Activated naive CD4-positive, alpha-beta T cell treated with Interleukin-2 at 50 U/mL for 16 hours (primary cell): ENCODE results near the gene TMEM63B.
A peak's percentile ranks its signal among the peaks of the same experiment; 100 is the strongest.
"Not testable (repeated sequence)": the region's sequence is repeated elsewhere in the genome, so short reads cannot be mapped to it uniquely, and the experiment has no call there.

Source experiments
- DNase-seq: peaks from one replicate; pipeline ENCODE4 v3.0.0-alpha.2; 2020

TMEM63B gene

DNA sequence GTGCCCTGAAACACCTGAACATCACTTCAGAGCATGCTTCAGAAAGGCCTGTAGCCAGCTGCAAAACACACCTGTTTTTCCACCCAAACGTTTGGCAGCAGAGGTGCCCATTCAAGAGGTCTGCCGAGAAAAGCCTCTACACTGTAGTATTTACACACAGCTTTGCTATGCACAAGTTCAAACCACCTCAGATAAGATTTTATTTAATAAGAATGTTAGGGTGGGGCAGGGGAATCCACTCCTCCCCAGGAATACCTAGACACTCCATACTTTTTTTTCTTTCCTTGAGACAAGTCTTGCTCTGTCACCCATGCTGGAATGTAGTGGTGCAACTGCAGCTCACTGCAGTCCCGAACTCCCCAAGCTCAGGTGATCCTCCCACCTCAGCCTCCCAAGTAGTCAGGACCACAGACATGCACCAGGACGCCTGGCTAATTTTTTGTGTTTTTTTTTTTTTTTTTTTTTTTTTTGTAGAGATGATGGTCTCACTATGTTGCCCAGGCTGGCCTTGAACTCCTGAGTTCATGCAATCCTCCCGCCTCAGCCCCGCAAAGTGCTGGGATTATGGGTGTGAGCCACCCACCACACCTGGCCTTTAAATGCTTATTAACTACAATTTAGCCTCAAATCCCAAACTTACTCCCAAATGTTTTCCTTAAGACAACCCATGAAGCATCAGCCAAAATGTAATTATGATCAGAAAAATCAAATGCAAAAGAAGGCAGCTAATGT lies 9.8 kb upstream of the TMEM63B start:
- no peak for DNase-seq

DNA sequence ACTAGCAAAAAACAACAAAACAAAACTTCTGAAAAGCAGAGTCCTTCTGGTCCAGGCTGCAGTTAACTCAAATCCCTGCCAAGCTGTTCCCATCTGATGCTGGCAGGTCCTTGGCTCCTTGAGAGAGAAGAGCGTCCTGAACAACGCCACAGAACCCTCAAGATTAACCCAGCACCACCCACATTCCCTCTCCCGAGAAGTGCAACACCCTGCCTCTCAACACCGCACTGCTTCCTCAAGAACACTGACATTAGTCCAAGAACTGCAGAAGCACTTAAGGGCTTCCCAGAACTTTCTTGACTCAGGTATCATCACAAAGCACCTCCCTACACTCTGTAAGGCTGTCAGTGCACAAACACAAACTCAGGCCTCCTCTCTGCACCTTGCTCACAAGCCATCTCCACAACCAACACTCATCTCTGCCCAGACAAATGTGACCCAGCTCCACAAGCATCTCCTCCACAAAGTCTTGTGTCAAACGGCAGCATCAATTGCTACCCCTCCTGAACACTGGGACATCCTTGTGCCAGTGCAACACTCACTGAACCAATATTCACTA lies 7.6 kb upstream of the TMEM63B start:
- no peak for DNase-seq

DNA sequence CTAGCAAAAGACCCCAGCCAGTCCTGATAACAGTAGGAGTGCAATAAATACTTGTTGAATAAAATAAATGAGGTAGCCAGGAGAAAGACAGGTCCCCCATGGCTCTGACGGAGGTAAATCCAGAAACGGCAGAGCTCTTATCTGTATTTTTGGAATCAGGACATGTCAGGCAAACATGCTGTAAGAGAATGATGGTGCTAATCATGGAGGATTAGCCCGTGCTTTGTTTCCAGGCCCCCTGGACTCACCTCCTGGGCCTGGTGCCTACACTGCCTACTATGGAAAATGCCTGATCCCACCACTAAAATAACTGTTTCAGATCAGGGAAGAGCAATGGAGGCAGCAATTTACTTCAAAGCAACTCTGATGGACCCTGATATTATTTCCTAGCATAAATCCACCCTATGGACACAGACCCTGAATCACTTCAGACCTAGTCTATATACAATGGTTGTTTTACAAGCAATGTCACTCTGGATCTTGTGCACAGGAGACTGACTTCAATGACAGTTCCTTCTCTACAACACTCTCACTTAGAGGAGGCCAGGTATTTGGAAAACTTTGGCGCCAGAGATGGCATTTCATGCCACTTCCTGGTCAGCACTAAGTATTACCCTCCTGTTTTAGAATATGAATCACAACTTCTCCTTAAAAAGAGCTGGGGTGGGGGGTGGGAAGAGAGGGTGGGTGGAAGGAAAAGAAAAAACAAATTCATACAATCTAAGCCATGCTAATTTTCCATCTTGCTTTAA lies 6.5 kb upstream of the TMEM63B start:
- no peak for DNase-seq

DNA sequence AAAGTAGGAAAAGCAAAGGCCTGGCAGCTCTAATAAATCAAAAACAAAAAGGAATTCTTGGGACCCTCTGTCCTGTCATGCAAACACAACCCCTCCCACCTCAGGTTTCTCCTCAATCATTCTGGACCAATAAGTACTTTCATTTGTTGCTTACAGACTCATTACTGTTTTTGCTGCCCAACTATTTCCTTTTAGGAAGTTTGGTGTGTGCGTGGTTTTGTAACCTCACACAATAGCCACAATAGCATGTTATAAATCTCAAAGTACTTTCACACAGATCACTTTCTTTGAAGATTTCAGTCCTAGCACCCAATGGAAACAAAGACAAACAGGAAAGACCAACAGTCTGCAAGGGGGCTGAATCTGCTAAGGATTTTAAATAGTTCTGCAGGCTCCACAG lies 4.6 kb upstream of the TMEM63B start:
- no peak for DNase-seq

DNA sequence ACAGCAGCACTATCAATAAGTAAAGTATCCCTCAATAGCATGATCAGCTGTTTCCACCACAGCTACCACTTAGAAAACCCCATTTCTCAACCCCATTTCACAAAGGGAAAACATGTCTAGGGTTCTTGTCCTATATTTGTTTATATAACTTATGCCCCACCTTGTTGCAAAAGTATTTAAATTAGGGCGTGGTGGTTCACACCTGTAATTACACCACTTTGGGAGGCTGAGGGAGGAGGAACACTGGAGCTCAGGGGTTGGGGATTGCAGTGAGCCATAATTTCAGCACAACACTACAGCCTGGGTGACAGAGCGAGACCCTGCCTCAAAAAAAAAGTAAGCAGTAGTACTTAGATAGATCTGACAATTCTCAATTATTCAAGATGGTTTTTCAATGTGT lies 3.8 kb upstream of the TMEM63B start:
- no peak for DNase-seq

DNA sequence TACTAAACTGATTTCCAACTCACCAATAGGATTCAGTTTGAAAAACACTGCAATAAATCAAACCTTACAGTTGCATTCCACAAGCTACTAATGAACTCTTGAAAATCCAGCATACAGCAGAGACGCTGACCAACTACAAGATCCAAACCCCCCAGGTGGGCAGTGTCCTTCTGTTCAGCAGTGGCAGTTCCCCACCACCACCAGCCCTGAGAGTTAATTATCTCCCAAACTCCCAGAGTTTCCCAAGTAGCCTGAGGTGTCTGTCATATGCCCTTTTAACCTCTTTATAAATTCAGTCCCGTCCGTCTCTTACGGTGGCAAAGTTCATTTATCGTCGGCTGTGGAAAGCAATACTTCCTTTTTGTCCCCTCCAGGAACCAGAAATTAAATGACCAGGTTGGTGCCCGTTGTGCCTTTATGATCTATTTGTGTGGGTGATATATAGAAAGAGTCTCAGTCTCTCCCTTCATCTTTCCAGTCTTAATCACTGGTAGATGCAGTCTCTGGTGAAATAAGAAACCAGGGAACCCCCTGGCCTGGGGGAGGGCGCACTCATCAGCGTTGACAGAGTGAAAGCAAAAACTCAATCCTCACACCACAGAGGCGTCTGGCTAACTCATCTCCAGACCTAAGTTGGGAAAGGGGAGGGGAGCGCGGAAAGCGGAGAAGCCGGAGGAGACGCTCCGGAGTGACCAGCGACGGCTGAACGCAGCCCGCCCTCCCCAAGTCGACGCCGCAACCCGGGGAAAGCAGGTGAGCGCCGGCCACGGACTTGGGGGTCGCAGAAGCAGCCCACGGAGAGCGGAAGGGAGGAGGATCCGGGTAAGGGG lies 819 bp upstream of the TMEM63B start:
- DNase-seq: peak; percentile 89

DNA sequence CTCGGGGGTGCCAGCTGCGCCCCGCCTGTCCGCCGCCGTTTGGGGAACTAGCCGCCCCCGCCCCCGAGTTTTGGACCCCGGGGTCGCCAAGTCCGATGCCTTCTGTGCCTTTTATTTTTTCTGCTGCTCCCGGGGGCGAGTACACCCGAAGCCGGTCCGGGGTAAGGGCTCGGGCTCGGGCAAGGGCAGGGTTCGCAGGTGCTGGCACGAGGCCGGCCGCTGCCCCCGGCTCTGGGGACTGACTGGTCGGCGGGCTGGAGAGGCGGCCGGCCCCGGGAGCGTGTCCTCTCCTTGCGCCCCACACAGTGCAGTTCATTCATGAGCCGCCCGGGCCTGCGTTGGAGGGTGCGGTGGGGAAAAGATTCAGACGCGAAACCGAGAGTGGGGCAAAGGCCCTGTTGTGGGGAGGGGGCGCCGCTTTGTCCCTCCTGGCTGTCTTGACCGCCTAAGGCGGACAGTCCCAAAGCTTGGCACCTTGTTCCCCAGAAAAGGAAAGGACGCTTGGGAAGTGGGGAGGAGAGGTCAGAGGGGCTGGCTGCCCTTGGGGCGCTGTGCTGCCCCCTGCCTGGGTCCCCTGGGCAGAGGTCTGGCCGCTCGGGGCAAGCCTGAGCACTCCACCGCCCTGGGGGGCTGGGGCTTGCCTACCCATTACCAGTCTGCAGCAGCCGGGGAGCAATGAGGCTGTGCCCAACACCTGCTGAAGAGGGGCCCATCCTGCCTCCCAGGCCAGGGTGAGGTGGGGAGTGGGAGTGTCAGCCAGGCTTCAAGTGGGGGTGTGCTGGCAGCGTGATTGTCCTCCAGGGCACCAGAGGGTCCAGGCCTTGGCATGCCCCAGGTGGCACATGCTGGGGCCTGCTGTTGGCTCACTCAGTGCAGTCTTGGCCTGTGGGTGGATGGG lies 915 bp downstream of the TMEM63B start:
- DNase-seq: peak; percentile 18

DNA sequence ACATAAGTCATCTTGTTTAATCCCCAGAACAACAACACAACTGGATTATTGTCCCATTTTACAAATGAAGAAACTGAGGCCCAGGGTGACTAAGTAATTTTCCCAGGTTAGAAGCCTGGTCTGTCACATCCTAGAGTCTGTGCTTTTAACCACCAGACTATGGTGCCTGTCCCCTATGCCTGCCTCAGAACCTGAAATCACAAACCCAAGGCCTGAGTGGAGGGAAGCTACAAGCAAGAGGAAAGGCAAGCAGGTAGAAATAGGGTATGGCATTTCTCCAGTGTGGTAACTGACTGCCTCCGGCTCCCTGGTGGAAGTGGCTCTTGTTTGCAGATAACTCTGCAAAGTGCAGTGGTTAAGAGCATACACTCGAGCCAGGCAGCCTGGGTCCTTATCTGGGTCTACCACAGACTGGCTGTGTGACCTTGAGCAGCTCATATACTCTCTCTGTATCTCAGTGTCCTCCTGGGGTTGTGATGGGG lies 2.5 kb downstream of the TMEM63B start:
- no peak for DNase-seq

DNA sequence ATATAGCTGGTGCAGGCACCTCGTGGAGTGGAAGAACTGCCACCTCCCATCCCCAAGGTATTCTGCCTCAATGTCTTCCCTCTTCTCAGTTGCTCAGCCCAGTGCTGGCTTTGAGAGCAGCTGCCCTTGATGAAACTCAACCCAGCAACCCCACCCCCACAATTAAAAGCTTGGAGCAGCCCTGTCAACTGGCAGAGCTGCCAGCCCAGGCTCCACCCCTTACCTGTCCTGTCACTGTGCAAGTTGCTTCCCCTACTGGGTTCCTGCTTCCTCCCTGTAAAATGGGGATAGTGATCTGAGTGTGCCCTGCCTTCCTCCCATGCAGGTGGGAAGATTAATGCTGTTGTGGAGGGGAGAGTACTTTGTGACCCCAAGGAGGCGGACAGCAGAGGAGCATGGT lies 4.5 kb downstream of the TMEM63B start:
- no peak for DNase-seq

DNA sequence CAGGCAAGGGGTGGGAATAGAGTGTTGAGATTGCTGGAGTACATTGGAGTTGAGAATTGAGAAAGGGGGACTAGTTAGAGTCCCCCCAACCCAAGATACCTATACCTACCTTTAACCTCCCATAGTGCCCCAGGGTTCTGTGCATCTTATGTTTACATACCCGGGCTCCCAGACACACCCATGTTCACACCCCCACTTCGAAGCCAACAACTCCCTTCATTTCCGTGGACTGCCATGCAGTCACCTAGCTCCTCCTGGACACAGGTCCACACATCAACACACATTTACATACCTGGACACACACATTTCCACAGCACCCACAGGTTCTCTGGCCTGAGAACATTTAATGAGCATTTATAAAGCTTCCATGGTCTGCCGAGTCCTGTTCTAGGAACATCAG lies 5.1 kb downstream of the TMEM63B start:
- no peak for DNase-seq

DNA sequence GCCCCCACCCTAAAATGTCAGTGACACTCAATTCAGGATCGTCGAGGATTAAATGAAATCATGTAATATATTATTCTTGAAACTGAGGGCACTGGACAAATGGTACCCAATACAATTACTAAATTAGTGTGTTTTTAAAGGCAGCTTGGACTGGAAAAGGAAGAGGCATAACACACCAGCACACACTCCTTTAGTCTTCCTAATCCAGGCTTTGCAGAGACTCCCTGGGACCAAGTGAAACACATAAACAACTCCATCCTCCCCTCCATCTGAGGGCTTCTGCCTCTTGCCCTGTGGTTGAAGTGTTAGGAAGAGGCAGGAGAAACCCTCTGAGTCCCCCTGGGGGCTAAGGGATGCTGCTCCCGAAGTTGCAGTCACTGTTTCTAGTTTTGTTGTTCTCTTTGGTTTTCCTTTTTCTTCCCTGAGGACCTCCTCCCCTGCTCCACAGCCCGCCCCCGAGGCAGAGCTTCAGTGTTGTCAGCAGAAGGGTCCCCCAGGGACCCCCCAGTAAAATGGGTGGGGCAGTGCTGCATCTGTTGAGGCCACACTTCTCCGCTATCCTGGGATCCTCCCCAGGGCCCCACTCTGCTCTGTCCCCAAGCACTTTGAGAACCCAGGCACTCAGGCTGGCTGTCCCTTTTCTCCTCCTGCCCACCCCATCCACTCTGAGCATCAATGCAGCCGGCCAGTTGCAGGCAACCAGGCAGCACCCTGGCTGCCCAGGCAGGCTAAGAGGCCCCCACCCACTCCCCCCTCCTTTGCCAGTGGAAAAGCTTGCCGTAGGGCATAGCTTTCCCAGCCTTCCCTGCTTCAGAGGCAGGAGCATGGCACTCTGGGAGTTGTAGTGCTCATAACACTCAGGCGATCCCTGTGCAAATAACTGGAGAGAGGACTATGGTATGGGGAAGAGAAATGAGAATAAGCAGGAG lies 5.9 kb downstream of the TMEM63B start:
- DNase-seq: no peak

DNA sequence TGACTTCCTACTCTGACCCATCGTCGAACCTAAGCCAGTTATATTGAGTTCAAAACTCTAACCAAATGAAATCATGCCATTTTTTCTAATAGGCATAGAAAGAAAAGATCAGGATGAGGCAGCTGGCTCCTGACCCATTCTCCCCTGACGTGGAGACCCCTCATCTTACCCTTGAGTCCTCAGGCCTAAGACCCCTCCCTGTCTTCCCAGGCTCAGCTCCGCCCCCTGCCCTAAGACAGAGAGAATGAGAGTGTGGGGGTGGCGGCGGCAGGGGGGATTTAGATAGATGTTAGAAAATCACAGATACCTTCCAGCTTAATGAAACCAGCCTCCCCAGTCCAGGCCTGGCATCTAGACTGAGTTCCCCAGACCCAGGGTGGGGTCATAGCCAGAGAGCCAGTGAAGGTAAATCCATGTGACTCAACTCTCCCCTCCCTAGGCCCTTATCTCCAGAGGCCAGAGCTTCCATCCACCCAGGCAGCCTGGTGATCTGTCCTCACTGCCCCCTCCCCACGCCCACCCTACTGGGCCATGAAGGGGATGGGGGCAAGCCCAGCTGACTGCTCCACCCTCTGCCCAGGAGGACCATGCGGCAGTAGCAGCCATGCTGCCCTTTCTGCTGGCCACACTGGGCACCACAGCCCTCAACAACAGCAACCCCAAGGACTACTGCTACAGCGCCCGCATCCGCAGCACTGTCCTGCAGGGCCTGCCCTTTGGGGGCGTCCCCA lies 6.8 kb downstream of the TMEM63B start:
- no peak for DNase-seq

DNA sequence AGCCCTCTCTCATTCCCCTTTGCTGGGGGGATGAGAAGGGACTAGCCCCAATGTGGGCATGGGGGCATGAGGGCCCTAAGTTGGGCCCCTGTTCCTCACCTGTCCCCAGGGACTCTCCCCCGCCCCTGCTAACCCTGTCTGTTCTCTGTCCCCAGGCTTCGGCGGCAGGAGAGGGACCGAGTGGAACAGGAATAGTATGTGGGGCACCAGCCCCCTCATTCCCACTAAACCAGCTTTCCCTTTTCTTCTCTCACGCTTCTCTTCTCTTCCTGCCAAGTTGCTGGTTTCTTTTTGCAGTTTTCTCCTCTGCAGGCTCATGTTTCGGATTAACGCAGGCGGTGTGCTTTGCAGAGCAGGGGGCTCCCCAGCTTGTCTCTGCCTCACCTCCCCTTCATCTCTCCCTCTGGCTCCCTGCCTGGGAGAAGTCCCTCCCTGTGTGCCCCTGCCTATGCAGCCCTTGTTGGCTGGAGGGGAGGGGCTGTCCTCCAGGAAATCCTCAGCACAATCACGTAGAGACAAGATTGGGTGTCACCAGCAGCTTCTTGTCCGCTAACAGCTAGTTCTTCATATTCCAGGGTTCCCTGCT lies 7.9 kb downstream of the TMEM63B start:
- DNase-seq: no peak

DNA sequence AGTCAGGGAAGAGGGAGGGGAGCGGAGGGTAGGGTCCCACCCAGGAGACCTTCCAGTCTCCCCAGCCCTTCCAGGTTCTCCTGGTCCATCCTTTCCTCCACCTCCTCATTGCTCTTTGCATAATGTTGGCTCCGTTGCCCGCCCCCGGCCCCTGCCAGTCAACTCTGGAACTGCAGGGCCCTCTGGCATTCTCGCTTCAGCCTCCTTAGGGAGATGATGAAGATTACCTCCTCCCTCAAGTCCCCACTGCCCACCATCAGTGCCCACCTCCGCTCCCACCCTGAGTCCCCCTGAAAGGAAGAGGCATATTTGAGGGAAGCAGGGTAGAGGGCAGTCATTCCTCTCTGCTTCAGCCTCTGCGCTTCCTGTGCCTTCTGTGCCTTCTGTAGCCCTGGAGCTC lies 8.5 kb downstream of the TMEM63B start:
- no peak for DNase-seq

DNA sequence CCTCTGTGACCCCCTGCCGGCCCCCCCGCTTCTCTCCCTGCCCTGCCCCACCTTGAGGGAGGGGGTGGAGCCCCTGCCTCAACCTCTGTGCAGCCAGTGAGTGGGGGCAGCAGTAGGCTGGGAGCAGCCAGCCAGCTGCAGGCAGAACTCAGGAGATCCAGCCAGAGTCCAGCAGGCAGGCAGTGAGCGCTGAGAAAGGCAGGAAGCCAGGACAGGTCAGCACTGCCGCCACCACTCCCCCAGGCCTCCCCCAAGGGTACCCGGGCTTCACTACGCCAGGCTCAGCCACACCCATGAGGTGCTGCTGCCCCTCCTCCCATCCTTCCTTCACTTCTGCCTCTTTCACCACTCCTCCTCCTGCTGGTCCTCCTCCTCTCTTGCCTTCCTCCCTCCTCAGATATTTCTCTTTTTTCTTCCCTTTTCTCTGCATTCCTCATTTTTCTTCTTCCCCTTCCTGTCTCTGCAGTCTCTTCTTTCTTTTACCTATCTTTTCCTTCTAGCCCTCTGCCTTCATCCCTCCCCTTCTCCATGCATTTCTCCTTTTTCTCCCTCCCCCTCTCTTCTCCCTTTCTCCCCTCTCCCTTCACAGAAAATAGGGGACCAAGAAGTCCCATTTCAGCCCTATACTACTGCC lies 11.5 kb downstream of the TMEM63B start:
- no peak for DNase-seq

DNA sequence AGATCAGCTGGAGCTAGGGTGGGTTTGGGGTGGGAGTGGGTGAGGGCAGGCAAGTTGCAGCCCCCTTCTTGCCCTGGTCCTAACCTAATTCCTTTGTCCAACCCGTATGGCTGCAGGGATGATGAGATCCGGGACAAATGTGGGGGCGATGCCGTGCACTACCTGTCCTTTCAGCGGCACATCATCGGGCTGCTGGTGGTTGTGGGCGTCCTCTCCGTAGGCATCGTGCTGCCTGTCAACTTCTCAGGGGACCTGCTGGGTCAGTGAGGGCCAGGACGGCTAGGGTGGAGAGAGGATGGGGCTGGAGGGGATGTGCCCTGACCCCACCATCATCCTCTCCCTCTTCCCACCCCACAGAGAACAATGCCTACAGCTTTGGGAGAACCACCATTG lies 12.0 kb downstream of the TMEM63B start:
- DNase-seq: no peak

DNA sequence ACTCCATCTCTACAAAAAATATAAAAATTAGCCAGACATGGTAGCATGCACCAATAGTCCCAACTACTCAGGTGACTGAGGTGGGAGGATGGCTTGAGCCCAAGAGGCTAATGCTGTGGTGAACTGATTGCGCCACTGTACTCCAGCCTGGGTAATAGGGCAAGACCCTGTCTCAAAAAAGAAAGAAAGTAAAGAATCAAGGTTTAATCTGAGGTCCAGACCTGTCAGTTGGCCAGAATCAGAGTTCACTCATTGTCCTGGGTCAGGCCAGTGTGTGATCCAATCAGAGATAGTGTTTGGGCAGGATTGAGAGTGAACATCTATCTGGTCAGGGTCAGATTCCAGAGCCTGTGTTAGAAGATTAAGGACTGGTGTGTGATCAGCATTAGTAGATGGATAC lies 15.5 kb downstream of the TMEM63B start:
- no peak for DNase-seq

DNA sequence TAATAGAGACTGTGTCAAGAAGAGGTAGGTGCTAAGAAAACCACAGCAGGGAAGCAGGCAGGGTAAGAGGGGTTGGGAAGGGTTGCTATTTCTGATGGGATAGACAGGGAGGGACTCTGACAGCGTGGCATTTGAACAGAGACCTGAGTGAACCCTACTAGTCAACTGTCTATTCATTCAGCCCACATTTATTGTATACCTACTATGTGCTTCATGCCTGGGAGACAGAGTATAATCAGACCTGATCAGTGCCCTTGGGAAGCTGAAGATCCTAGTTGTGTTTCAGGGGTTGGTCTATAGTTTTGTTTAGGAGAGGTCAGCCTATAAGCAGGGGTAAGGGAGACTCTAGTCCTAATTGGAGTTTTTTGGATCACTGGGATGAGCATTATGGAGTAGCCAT lies 16.4 kb downstream of the TMEM63B start:
- DNase-seq: no peak

DNA sequence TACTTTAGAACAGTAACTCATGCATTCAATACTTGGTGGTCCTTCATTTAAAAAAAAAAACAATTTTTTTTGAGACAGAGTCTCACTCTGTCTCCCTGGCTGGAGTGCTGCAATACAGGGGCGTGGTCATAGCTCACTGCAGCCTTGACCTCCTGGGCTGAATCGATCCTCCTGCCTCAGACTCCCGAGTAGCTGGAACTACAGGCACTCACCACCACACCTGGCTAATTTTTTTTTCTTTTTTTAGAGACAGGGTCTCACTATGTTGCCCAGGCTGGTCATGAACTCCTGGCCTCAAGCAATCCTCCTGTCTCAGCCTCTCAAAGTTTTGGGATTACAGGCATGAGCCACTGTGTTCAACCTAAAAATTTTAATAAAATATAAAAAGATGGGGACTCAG lies 17.2 kb downstream of the TMEM63B start:
- DNase-seq: not testable (repeated sequence)
